ENCODE data around the gene NEGR1.
"Not testable (repeated sequence)": the region's sequence is repeated elsewhere in the genome, so short reads cannot be mapped to it uniquely, and the experiment has no call there.

Gene NEGR1

GRCh38 chr1:71914626-71915025 lies 367.7 kb downstream of the NEGR1 start:
- TF ChIP-seq CTCF (IDR thresholded peaks at IDR 0.05; ENCODE audit: low read length, missing control alignments), result no peak
- H3K4me3 ChIP-seq (replicated peaks; ENCODE audit: low read depth, low read length), result no peak overlapping the region
- DNase-seq (ENCODE audit: low read depth), result no peak

- TF ChIP-seq CTCF (IDR thresholded peaks at IDR 0.05; ENCODE audit: low read length, missing control alignments), result no peak
- no peak overlapping the region for H3K4me3 ChIP-seq (replicated peaks; ENCODE audit: low read depth, low read length)
- DNase-seq (ENCODE audit: low read depth), result no peak
Measured at GRCh38 chr1:71908871-71909390, 373.4 kb downstream of the NEGR1 start.

- no peak overlapping the region for H3K4me3 ChIP-seq (replicated peaks; ENCODE audit: low read depth, low read length)
- TF ChIP-seq CTCF (IDR thresholded peaks at IDR 0.05; ENCODE audit: low read length, missing control alignments), result no peak
- DNase-seq (ENCODE audit: low read depth), result no peak
Measured at GRCh38 chr1:71908303-71908702, 374.0 kb downstream of the NEGR1 start.

GRCh38 chr1:71899881-71900280 lies 382.5 kb downstream of the NEGR1 start:
- no peak for TF ChIP-seq CTCF (IDR thresholded peaks at IDR 0.05; ENCODE audit: low read length, missing control alignments)
- H3K4me3 ChIP-seq (replicated peaks; ENCODE audit: low read depth, low read length), result no peak overlapping the region
- no peak for DNase-seq (ENCODE audit: low read depth)

- not testable (repeated sequence) for DNase-seq (ENCODE audit: low read depth); H3K4me3 ChIP-seq (replicated peaks; ENCODE audit: low read depth, low read length)
Measured at GRCh38 chr1:71888166-71888565, 394.2 kb downstream of the NEGR1 start.

- DNase-seq (ENCODE audit: low read depth), result peak; percentile 24
- no peak for TF ChIP-seq CTCF (IDR thresholded peaks at IDR 0.05; ENCODE audit: low read length, missing control alignments)
- no peak overlapping the region for H3K4me3 ChIP-seq (replicated peaks; ENCODE audit: low read depth, low read length)
Measured at GRCh38 chr1:71885171-71885570, 397.2 kb downstream of the NEGR1 start.

GRCh38 chr1:71882637-71883036 lies 399.7 kb downstream of the NEGR1 start:
- H3K4me3 ChIP-seq (replicated peaks; ENCODE audit: low read depth, low read length), result no peak overlapping the region
- DNase-seq (ENCODE audit: low read depth), result no peak
- no peak for TF ChIP-seq CTCF (IDR thresholded peaks at IDR 0.05; ENCODE audit: low read length, missing control alignments)
